Heart right ventricle (tissue), 16 donors: ENCODE results near the gene PATJ. TPM values are rescaled to one million over a fixed set of nuclear protein-coding genes. Genes with fewer than 3 reads are reported as not detected.

Experiments used
- ATAC-seq, 8 donors: fragments of 200-7000 bp; cut with Tn5 transposase; one replicate each; pipeline ENCODE4 v1.9.1; 2020; ENCODE audit warnings: mild to moderate bottlenecking in 8 of 8, moderate library complexity in 8 of 8, moderate number of reproducible peaks in 1 of 8
- DNase-seq, 2 donors: peaks; one replicate each; pipeline ENCODE4 v3.0.0-alpha.2; 2020
- H3K27ac ChIP-seq, 10 donors: fragments of 200-600 bp; sonication (generic) in 2 of 10; one replicate each; pipeline versions ENCODE4 v1.5.0 to v1.8.0; 2020 to 2022; ENCODE audit warnings: mild to moderate bottlenecking in 3 of 10
- H3K27me3 ChIP-seq, 7 donors: fragments of 200-600 bp; one replicate each; pipeline ENCODE4 v1.8.0; 2021 to 2022; ENCODE audit warnings: mild to moderate bottlenecking in 2 of 7
- H3K36me3 ChIP-seq, 9 donors: fragments of 200-600 bp; sonication (generic) in 1 of 9; one replicate each; pipeline versions ENCODE4 v1.5.0 to v1.8.0; 2020 to 2022; ENCODE audit warnings: mild to moderate bottlenecking in 2 of 9
- H3K4me1 ChIP-seq, 9 donors: fragments of 200-600 bp; sonication (generic) in 1 of 9; one replicate each; pipeline versions ENCODE4 v1.5.0 to v1.8.0; 2020 to 2022; ENCODE audit warnings: mild to moderate bottlenecking in 4 of 9
- H3K4me3 ChIP-seq, 10 donors: fragments of 200-600 bp; sonication (generic) in 2 of 10; one replicate each; pipeline versions ENCODE4 v1.5.0 to v1.8.0; 2020 to 2022; ENCODE audit warnings: mild to moderate bottlenecking in 7 of 10, moderate library complexity in 2 of 10
- H3K9me3 ChIP-seq, 11 donors: fragments of 200-600 bp in 10 of 11; sonication (generic) in 2 of 11; one replicate each; pipeline versions ENCODE4 v1.5.0 to v1.8.0; 2013 to 2022; ENCODE audit warnings: mild to moderate bottlenecking in 2 of 11, control low read depth in 1 of 11, moderate library complexity in 1 of 11
- CTCF ChIP-seq, 9 donors: fragments of 200-600 bp; sonication (generic) in 2 of 9; IDR thresholded peaks; one replicate each; pipeline versions ENCODE4 v1.5.0 to v1.8.0; 2021 to 2022; ENCODE audit warnings: antibody characterized with exemption in 9 of 9, mild to moderate bottlenecking in 5 of 9, moderate library complexity in 1 of 9
- WGBS, 2 donors: extraction: QIAGEN DNeasy Blood & Tissue Kit; methylation state at CpG; one replicate each; pipeline ENCODE4 v1.1.7; 2013; ENCODE audit warnings: inconsistent platforms in 1 of 2; 5-methylcytosine and 5-hydroxymethylcytosine counted together
- intact Hi-C, 10 donors: fragments of 100-400 bp; cut with DNase I; formaldehyde crosslinking; loops; one replicate each; pipeline versions ENCODE4 v1.11.1 to v1.14.2; 2022
- polyA plus RNA-seq, 2 donors: library from polyadenylated mRNA; stranded (reverse); fragments of 200-250 nt; gene quantifications; one replicate each; pipeline ENCODE4 v1.2.3, GENCODE V29; 2013
- total RNA-seq, 10 donors: library from RNA; stranded (reverse); fragmentation: NEBNext Ultra II Directional in 3 of 10; extraction: Animal tissue kit (Norgen Biotek cat#: 25700) in 3 of 10; gene quantifications; one replicate each; pipeline versions ENCODE4 v1.2.1 to v1.2.4, GENCODE V29; 2021 to 2023
- donor health status: Arrhythmogenic right ventricular cardiomyopathy.
- donor health status: ischemic (EF 13 %, LVEDD 7.1; RV severe dilation, severe dysfunction).
- donor health status: healthy with polysubstance abuse.
- donor health status: DM: no; HTN: yes; CAD: no.
- donor health status: DM: no; HTN: no; CAD: no.
- donor health status: ischemic (EF 25% LVEDD 6.9; RV normal size, moderate dysfunction).
- donor health status: ischemic (EF 25% LVEDD 5.7; RV mildly dilated, moderate dysfunction).
- donor health status: healthy.
- donor health status: DM: yes; HTN: yes; CAD: no.
- donor health status: Ischemic cardiomyopathy.
- donor health status: ischemic (EF 35%, LVEDD 5.7; RV mildly dilated, moderate dysfunction).
- donor health status: nonischemic (EF 11% LVEDD 7.7; RV severe dilation, severe dysfunction).
- donor health status: DM: yes; HTN: yes; CAD: no.
- donor health status: PGD.
- donor health status: ischemic (EF 29% LVEDD 5.4; RV normal size, mild dysfunction).
- donor health status: nonischemic (EF 23%, LVEDD 6.1; RV moderate dilation, normal function).

PATJ gene
- total and polyA plus RNA-seq, 12 donors: 3.7 to 213 (median 119) TPM

- intact Hi-C loops: no loop called here
These were observed 172.7 kb downstream of the PATJ start for GRCh38 chr1:61914823-61915482.

GRCh38 chr1:61921435-61921834 lies 179.2 kb downstream of the PATJ start:
- Histone ChIP-seq H3K9me3 (no peaks in the 10 kb centered on the region), H3K27ac (no peak overlapping the region), H3K27me3 (no peaks in the 10 kb centered on the region), H3K4me3 (no peak overlapping the region), H3K36me3 (no peaks in the 10 kb centered on the region), H3K4me1 (no peaks in the 10 kb centered on the region)
- intact Hi-C loops: no loop called here
- DNase-seq (no peak), ATAC-seq (no peak)
- TF ChIP-seq CTCF (IDR thresholded peaks at IDR 0.05): peak in 3 of 9 donors; percentile 19 to 31 (median 25)

More at GRCh38 chr1:61914823-61915482, 172.7 kb downstream of the PATJ start:
- Histone ChIP-seq H3K27ac (no peak overlapping the region), H3K9me3 (no peaks in the 10 kb centered on the region), H3K27me3 (no peaks in the 10 kb centered on the region), H3K36me3 (peaks cover 0 to 4% (median 0%) of the 10 kb centered on the region in 9 donors), H3K4me3 (no peak overlapping the region), H3K4me1 (no peaks in the 10 kb centered on the region)
- DNase-seq: no peak
- ATAC-seq: no peak
- WGBS, 2 donors: 73 to 75% methylated on average over 4 of the region's 4 CpGs
- TF ChIP-seq CTCF (IDR thresholded peaks at IDR 0.05): no peak

- intact Hi-C loops: no loop called here
- Histone ChIP-seq H3K36me3 (peaks cover 0 to 3% (median 0%) of the 10 kb centered on the region in 9 donors), H3K4me3 (no peak overlapping the region), H3K27me3 (no peaks in the 10 kb centered on the region), H3K4me1 (no peaks in the 10 kb centered on the region), H3K9me3 (no peaks in the 10 kb centered on the region), H3K27ac (no peak overlapping the region)
- 97 to 98% methylated on average over 3 of the region's 3 CpGs for WGBS, 2 donors
- ATAC-seq: no peak
- no peak for DNase-seq
- no peak for TF ChIP-seq CTCF (IDR thresholded peaks at IDR 0.05)
These were observed 180.7 kb downstream of the PATJ start for GRCh38 chr1:61922950-61923480.

- no peak for TF ChIP-seq CTCF (IDR thresholded peaks at IDR 0.05)
- Histone ChIP-seq H3K27ac (no peak overlapping the region), H3K36me3 (peaks cover 0 to 6% (median 0%) of the 10 kb centered on the region in 9 donors), H3K27me3 (no peaks in the 10 kb centered on the region), H3K9me3 (no peaks in the 10 kb centered on the region), H3K4me3 (no peak overlapping the region), H3K4me1 (no peaks in the 10 kb centered on the region)
- no peak for ATAC-seq
- WGBS, 2 donors: 98 to 100% methylated on average over 1 of the region's 1 CpG
- DNase-seq: no peak
- intact Hi-C loops: no loop called here
These were observed 183.5 kb downstream of the PATJ start for GRCh38 chr1:61925591-61926298.
